Transverse colon (tissue), 3 donors: ENCODE results near the gene CCDC198.

ENCODE experiments used
- POLR2A ChIP-seq: fragments of 450-650 bp; IDR thresholded peaks from one replicate; pipeline ENCODE4 v1.6.1; 2016; ENCODE audit warnings: antibody characterized with exemption, mild to moderate bottlenecking, moderate library complexity
- TF ChIP-seq, protein P1 (sequence below), 5 experiments: fragments of 200-600 bp in 3 of 5; fragments of 450-650 bp in 2 of 5; sonication (generic) in 3 of 5; IDR thresholded peaks; 1 replicate in 2 of 5; 2 replicates in 3 of 5; pipeline ENCODE4 v1.5.1; 2016 to 2017; ENCODE audit warnings: antibody characterized with exemption in 5 of 5, inconsistent platforms in 3 of 5, mild to moderate bottlenecking in 2 of 5, moderate library complexity in 1 of 5

DNA sequence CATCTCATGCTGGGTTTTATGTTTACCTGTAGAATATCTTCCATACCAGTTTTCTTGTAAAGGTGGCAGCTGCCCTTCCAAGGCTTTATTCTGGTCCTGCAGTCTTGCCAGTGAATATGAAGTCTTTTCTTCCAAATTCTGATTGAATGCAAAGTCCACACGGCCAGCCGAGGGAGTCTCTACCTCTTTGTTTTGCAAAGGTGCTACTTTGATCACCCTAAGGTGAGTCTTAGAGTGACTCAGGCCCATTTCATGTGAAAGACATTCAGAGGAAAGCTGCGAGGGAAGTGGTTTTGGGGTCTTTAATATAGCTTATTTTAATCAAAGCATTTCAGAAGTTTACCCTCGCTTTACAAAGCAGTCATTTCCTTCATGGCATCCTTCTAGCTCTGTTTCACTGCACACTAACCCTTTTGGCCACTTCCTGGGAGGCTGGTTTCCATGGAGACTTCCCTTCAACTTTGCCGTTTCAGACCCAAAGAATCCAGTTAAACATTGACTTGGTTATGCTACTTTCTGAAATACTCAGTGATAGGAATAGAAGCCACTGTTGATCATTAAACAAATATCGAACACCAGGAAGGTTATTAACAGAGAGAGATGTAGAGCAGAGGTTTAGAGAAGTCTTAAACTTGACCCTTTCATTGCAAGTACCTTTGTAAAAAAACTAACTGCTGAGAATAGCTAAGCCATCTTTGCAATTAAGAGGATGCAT is at the start of gene CCDC198:
- TF ChIP-seq, protein P1, sequence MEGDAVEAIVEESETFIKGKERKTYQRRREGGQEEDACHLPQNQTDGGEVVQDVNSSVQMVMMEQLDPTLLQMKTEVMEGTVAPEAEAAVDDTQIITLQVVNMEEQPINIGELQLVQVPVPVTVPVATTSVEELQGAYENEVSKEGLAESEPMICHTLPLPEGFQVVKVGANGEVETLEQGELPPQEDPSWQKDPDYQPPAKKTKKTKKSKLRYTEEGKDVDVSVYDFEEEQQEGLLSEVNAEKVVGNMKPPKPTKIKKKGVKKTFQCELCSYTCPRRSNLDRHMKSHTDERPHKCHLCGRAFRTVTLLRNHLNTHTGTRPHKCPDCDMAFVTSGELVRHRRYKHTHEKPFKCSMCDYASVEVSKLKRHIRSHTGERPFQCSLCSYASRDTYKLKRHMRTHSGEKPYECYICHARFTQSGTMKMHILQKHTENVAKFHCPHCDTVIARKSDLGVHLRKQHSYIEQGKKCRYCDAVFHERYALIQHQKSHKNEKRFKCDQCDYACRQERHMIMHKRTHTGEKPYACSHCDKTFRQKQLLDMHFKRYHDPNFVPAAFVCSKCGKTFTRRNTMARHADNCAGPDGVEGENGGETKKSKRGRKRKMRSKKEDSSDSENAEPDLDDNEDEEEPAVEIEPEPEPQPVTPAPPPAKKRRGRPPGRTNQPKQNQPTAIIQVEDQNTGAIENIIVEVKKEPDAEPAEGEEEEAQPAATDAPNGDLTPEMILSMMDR (IDR thresholded peaks at IDR 0.05): no peak
- no peak for TF ChIP-seq POLR2A
